IPS-15b (cell line): ENCODE measurements around the gene AVPI1.
A peak's percentile ranks its signal among the peaks of the same experiment; 100 is the strongest.
"Not testable (repeated sequence)": the region's sequence is repeated elsewhere in the genome, so short reads cannot be mapped to it uniquely, and the experiment has no call there.

Source experiments
- H3K27me3 ChIP-seq: one replicate; pipeline ENCODE4 v1.6.1; 2013; ENCODE audit warnings: low read length; ENCODE audit not compliant: control insufficient read depth, insufficient read depth
- H3K36me3 ChIP-seq: one replicate; pipeline ENCODE4 v1.6.1; 2013; ENCODE audit warnings: low read length; ENCODE audit not compliant: control insufficient read depth, insufficient read depth
- H3K4me1 ChIP-seq: one replicate; pipeline ENCODE4 v1.6.1; 2013; ENCODE audit warnings: mild to moderate bottlenecking, low read length; ENCODE audit not compliant: control insufficient read depth, insufficient read depth
- H3K4me3 ChIP-seq: one replicate; pipeline ENCODE4 v1.5.1; 2013; ENCODE audit warnings: low read depth, low read length
- H3K9ac ChIP-seq: one replicate; pipeline ENCODE4 v1.6.1; 2013; ENCODE audit warnings: low read depth, mild to moderate bottlenecking, low read length
- H3K9me3 ChIP-seq: one replicate; pipeline ENCODE4 v1.6.1; 2013; ENCODE audit warnings: mild to moderate bottlenecking, low read length; ENCODE audit not compliant: control insufficient read depth, insufficient read depth

AVPI1 gene

DNA sequence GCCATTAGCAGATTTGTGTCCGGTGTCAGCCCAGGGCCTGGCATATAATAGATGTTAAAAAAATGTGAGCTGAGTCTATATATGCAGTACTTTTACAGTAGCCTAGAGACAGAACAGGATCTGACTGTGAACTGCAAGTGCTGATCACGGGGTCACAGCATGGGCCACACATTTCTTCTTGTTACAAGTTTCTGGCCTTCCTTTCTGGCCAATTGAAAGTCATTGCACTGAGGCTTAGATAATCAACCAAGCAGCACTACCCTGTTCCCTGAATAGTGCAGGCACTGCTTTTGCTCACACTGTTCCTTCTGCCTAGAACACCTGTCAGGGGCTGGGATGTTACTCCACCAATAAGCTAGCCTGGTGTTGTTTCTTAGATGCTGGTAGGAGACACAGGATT, 21.1 kb upstream of the AVPI1 start:
- Histone ChIP-seq H3K9me3 (no peaks in the 10 kb centered on the region), H3K36me3 (no peaks in the 10 kb centered on the region), H3K4me1 (peaks cover 8% of the 10 kb centered on the region), H3K4me3 (no peak overlapping the region), H3K9ac (no peak overlapping the region), H3K27me3 (no peaks in the 10 kb centered on the region)

DNA sequence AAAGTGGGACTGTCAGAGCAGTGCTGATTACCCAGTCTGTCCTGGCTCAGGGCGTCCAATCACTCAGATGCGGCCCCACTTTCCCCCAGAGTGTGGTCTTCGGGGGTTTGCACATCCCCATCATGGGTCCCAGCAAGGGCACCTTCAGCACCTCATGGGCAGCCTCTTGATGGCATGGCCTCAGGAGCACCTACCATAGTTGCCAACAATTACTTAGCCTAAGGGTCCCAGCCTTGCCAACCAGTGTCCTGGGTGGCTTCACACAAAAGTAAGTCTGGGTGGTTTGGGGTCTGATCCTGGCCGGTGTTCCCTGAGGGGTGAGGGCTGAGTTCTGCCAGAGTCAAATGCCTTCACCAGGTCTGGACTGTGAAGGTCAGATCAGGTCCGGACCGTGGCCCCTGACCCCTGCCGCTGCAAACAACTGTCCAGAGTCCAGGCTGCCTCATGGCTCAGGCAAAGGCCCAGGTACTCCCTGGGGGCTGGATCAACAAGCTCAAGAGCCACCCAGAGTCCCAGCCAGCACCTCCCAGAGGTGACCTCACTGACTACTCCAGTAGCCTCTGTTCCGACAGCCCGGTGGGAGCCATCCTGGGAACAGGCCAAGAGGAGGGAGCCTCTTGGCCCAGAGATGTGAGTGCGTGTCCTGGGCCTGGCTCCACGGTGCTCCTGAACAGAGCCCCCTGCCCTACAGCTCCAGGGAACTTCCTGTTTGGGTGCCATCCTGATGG, 20.3 kb upstream of the AVPI1 start:
- Histone ChIP-seq H3K4me1 (peaks cover 4% of the 10 kb centered on the region), H3K9me3 (no peaks in the 10 kb centered on the region), H3K4me3 (no peak overlapping the region), H3K36me3 (no peaks in the 10 kb centered on the region), H3K27me3 (no peaks in the 10 kb centered on the region), H3K9ac (no peak overlapping the region)

DNA sequence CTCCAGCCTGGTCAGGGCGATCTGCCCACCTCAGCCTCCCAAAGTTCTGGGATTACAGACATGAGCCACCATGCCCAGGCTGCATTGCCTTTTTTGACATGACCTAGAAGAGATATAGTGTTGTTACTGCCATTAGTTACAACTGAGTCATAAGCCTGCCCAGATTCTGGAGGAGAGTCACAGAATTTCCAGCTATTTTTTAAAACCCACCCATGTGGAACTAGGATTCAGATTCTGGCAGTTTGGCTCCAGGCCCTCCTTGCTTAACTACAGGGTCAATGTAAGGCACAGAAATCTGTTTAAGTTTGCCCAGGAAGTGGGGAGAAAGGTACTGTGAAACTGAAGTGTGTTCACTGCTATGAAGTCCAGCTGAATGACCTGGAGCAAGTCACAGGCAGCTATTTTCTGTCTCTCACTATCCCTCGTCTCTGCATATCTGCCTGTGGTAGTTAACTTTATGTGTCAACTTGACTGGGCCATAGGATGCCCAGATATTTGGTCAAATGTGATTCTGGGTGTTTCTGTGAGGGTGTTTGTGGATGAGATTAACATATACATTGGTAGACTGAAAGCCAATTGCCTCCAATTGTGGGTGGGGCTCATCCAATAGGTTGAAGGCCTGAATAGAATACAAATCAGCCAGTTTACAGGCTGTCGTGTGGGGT, 18.1 kb upstream of the AVPI1 start:
- H3K4me3 ChIP-seq, result no peak overlapping the region
- H3K9me3 ChIP-seq, result no peaks in the 10 kb centered on the region
- H3K9ac ChIP-seq, result no peak overlapping the region
- H3K27me3 ChIP-seq, result no peaks in the 10 kb centered on the region
- peaks cover 4% of the 10 kb centered on the region for H3K4me1 ChIP-seq
- no peaks in the 10 kb centered on the region for H3K36me3 ChIP-seq

DNA sequence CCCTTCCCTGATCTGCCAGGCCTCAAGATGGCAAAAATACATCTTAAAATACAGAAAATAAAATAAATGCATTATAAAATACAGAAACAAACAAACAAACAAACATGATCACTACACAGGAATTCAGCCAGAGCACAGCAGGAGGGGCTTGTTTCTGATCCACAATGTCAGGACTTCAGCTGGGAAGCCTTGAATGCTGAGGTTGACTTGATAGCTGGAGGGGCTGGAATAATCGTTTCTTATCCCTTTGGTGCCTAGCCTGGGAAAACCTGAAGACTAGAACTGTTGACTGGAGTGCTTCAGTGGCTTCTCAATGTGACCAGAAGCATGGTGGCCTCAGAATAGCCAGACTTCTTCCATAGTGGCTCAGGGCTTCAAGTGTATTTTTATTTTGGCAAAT, 17.3 kb upstream of the AVPI1 start:
- Histone ChIP-seq H3K4me3 (no peak overlapping the region), H3K9me3 (no peaks in the 10 kb centered on the region), H3K27me3 (no peaks in the 10 kb centered on the region), H3K36me3 (no peaks in the 10 kb centered on the region), H3K4me1 (peaks cover 4% of the 10 kb centered on the region), H3K9ac (no peak overlapping the region)

DNA sequence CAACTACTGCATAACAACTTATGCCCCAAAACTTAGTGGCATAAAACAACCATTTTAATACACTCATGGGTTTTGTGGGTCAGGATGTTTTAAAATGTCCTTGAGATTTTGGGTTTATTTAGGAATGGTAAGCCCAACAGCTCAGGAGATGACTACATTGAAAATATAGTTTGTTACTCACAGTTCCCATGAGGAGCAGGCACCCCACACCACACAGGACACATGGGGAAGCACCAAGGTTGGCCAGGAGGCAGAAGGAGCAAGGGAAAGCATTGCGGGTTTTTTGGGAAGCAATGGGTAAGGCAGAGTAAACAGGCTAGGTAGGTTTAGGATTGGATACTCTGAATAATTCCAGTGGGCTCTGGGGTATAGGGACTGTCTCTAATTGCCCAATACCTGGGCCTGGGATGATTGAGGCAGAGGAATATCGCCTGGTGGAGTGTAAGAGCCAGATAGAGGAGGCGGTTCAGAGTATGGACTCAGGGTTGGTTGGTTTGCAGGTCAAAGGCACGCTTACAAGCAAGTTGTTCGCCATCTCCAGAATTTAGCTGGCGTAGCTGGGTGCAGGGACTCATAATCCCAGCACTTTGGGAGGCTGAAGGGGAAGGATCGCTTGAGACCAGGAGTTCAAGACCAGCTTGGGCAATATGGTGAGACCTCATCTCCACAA, 16.5 kb upstream of the AVPI1 start:
- Histone ChIP-seq H3K27me3 (no peaks in the 10 kb centered on the region), H3K4me1 (no peaks in the 10 kb centered on the region), H3K36me3 (no peaks in the 10 kb centered on the region), H3K4me3 (no peak overlapping the region), H3K9ac (no peak overlapping the region), H3K9me3 (no peaks in the 10 kb centered on the region)

DNA sequence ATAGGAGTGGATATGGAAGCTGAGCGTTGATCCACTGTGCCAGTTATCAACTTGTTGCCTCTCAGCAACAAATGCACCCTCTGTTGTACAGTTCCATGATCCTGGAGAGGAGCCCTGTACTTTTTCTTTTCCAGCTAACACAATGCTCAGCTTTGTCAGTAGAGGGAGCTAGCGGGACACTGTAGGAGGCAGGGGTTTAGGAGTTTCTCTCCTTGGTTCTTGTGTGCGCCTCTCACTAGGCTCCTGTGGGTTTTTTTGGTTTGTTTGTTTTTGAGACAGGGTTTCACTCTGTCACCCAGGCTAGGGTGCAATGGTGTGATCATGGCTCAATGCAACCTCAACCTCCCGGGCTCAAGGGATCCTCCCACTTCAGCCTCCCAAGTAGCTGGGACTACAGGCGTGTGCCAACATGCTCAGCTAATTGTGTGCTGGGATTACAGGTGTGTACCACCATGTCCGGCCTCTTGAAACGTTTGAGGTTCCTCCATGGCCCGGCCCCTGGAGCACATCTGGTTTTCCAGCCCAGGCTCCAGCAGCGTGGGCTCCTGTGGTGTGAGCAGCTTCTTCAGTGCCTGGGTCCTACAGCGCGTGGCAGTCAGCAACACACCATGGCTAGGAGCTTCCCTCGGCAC, 14.5 kb upstream of the AVPI1 start:
- Histone ChIP-seq H3K27me3 (no peaks in the 10 kb centered on the region), H3K9ac (no peak overlapping the region), H3K4me1 (no peaks in the 10 kb centered on the region), H3K36me3 (no peaks in the 10 kb centered on the region), H3K9me3 (no peaks in the 10 kb centered on the region), H3K4me3 (no peak overlapping the region)

DNA sequence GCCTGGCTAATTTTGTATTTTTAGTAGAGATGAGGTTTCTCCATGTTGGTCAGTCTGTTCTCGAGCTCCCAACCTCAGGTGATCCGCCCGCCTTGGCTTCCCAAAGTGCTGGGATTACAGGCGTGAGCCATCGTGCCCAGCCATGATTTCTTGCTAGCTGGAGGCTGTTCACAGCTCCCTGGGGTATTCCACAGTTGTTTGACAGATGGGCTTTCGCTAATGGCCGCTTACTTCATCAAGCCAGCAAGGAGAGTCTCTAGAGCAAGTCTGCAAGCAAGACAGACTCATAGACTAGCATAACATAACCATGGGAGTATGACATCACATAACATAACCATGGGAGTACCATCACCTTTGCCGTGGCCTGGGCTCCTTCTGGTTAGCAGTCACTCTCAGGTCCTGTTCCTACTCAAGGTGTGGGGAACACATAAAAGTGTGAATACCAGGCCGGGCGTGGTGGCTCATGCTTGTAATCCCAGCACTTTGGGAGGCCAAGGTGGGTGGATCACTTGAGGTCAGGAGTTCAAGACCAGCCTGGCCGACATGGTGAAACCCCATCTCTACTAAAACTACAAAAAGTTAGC, 11.1 kb upstream of the AVPI1 start:
- H3K9ac ChIP-seq, H3K27me3 ChIP-seq, H3K4me3 ChIP-seq, H3K4me1 ChIP-seq, H3K36me3 ChIP-seq, H3K9me3 ChIP-seq: not testable (repeated sequence)

DNA sequence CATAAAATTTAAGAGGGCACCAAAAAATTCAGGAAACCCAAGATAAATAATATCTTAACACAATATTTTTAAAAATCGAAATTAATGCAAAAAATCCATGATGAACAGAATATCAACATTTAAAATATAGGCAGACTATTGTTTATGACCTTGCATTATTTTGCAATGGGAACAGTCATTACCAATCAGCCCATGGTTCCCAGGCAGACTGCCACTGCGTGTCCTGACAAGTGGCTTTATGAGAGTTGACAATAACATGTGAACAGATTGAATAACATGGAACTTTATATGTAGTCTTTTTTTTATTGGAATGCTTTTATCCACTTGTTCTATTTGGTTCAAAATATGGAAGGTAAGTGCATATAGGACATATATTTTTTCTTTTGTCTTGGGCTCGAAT, 3.1 kb upstream of the AVPI1 start:
- H3K36me3 ChIP-seq, result no peaks in the 10 kb centered on the region
- H3K4me3 ChIP-seq, result no peak overlapping the region
- peaks cover 4% of the 10 kb centered on the region for H3K4me1 ChIP-seq
- no peaks in the 10 kb centered on the region for H3K9me3 ChIP-seq
- H3K9ac ChIP-seq, result no peak overlapping the region
- H3K27me3 ChIP-seq, result peaks cover 3% of the 10 kb centered on the region

DNA sequence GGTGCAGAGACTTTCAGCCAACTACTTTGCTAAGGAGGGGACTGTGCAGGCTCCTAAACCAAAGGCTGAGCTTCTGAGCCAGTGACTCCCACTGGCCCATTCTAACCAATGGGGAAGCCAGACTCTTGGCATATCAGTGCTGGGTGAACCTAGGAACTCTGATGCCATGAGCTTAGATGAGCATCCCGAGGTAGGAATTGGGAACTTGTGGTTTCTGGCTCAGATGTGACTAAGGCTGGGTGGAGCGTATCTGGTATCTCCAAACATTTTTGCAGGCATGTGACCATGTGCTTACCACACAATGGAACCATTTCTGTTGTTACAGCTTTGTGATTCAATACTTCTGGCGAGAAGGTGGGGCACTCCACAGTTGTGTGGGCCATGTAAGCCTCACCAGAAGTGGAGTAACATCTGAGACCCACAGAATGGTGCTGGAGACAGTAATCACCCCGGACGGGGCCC, 2.5 kb upstream of the AVPI1 start:
- H3K4me1 ChIP-seq, result peaks cover 4% of the 10 kb centered on the region
- H3K27me3 ChIP-seq, result peaks cover 3% of the 10 kb centered on the region
- H3K4me3 ChIP-seq, result no peak overlapping the region
- H3K9ac ChIP-seq, result no peak overlapping the region
- no peaks in the 10 kb centered on the region for H3K9me3 ChIP-seq
- H3K36me3 ChIP-seq, result no peaks in the 10 kb centered on the region

DNA sequence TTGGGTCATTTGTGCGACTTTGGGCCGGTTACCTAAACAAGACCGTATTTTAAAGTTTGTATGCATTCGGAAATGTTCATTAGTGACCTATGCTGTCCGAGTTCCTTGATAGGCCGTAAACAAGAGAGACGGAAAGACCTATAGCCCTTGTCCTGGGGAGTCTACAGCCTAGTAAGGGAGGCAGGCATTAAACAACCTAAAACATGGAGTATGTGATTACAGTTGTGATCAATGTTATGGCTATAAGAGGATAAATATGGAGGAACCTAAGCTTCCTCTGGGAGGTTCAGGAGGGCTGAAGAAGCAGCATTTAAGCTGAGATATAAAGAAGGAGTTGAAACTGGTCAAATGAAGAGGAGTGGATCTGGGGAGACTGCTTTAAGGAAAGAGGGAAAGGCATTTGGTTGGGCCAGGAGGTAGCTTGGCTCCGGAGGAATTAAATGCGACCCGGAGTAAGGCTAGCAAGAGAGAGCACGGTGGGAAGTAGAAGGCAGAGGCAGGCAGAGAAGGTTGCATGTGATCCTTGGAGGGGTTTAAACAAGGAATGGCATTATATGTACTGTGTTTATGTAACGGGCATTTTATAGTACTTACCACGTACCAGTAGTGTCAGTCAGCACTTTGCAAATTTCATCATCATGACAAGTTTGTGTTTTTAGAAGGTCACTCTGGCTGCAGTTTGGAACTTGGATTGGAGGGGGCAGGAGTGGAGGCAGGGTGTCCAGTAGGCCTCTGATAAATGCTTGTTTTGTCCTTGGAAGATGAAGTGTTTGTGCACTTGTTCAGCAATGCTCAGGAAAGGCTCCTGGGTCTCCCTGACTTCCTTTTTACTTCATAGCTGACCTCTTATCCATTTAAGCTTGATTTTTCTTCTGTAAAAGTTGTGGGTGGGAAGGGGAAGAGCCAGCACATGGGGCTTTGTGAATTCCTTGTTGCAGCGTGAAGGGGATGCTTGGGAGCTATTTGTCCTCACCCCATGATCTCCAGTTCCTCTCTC, 1.0 kb upstream of the AVPI1 start:
- no peaks in the 10 kb centered on the region for H3K36me3 ChIP-seq

More for the DNA sequence above, 1.0 kb upstream of the AVPI1 start:
- H3K27me3 ChIP-seq, result peaks cover 3% of the 10 kb centered on the region
- H3K4me1 ChIP-seq, result peaks cover 10% of the 10 kb centered on the region
- peak overlapping the region; percentile 92 for H3K9ac ChIP-seq
- H3K4me3 ChIP-seq, result peak overlapping the region; percentile 70
- no peaks in the 10 kb centered on the region for H3K9me3 ChIP-seq
